Body of pancreas (tissue), 4 donors: ENCODE measurements around the gene SLC17A9.

Source experiments
- CTCF ChIP-seq, 7 experiments: fragments of 450-650 bp in 4 of 7; fragments of 200-600 bp in 3 of 7; sonication (generic) in 3 of 7; IDR thresholded peaks; one replicate each; pipeline ENCODE4 v1.5.1; 2016 to 2019; ENCODE audit warnings: antibody characterized with exemption in 7 of 7
- POLR2A ChIP-seq, 3 donors: fragments of 450-650 bp; IDR thresholded peaks; one replicate each; pipeline ENCODE4 v1.6.1; 2016; ENCODE audit warnings: antibody characterized with exemption in 3 of 3, mild to moderate bottlenecking in 2 of 3

- TF ChIP-seq CTCF (IDR thresholded peaks at IDR 0.05), result peak in 2 of 7 experiments; percentile 6 to 11
- TF ChIP-seq POLR2A (IDR thresholded peaks at IDR 0.05), result no peak
These were observed at the start of gene SLC17A9 for GRCh38 chr20:62952373-62952967.
